Progenitor cell of endocrine pancreas (in vitro differentiated cells): ENCODE measurements around the gene POLA1. TPM values are rescaled to one million over a fixed set of nuclear protein-coding genes. Genes with fewer than 3 reads are reported as not detected.

Experiments used
- DNase-seq: peaks from one replicate; pipeline ENCODE4 v3.0.0; 2021; ENCODE audit warnings: low spot score; ENCODE audit not compliant: unreplicated experiment
- H3K27ac Mint-ChIP-seq: 2 replicates; pipeline ENCODE4 v1.8.0; 2021; ENCODE audit warnings: mild to moderate bottlenecking, moderate library complexity, mixed read lengths
- H3K27me3 Mint-ChIP-seq: 2 replicates; pipeline ENCODE4 v1.8.0; 2021; ENCODE audit warnings: mixed read lengths
- H3K36me3 Mint-ChIP-seq: 2 replicates; pipeline ENCODE4 v1.8.0; 2022; ENCODE audit warnings: mixed read lengths; ENCODE audit not compliant: insufficient read depth
- H3K4me1 Mint-ChIP-seq: 2 replicates; pipeline ENCODE4 v1.8.0; 2021; ENCODE audit warnings: low read depth, mixed read lengths
- H3K4me3 Mint-ChIP-seq: 2 replicates; pipeline ENCODE4 v1.8.0; 2021; ENCODE audit warnings: low read depth, mild to moderate bottlenecking, moderate library complexity, mixed read lengths
- H3K9me3 Mint-ChIP-seq: 2 replicates; pipeline ENCODE4 v1.8.0; 2021; ENCODE audit warnings: low read depth, mixed read lengths
- CTCF ChIP-seq: fragments of 200-600 bp; sonication (generic); IDR thresholded peaks from one replicate; pipeline ENCODE4 v1.5.0; 2021; ENCODE audit warnings: antibody characterized with exemption, mild to moderate bottlenecking; ENCODE audit not compliant: unreplicated experiment
- total RNA-seq: library from RNA; stranded (reverse); gene quantifications from 2 replicates; pipeline ENCODE4 v1.2.1, GENCODE V29; 2021

Gene POLA1
- total RNA-seq, 1 donor from 2014 or later: 44.8 TPM

DNA sequence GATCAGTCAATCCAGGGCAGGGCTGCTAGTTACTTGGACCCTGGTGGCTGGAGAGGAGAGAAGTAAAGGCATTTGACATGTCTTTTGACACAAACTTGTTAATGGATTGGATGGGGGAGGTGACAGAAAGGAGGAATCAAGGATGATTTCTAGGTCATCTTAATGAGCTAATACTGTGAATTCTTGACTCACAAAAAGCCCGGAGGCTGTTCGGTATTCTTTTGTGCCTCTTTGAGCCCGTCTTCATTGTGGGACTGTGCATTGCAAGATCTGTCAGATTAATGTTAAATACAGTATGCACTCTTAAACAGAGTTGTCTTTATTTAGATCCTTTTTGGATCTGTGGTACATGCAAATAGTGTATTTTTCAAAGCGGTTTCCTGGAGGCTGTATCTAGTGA, 25.1 kb downstream of the POLA1 start:
- Mint-ChIP-seq H3K36me3 (peaks cover 23% of the 10 kb centered on the region), H3K9me3 (no peaks in the 10 kb centered on the region)
- DNase-seq: no peak

DNA sequence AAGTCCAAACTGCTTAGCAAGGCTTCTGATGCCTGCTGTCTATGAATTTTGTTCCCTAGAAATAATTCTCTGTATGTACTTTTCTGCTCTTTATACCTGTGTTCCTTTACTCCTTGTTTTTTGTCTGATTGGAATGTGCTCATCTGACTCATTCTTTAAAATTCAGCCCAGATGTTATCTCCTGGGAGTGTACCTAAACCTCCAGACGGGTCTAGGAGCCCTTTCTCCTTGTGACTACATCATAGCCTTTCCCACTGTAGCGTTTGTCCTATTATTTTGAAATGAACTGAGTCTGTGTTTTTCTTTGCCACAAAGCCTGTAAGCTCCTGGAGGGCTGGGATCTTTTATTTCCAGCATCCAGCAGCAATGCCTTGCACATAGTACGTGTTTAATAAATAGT, 26.3 kb downstream of the POLA1 start:
- Mint-ChIP-seq H3K27me3 (no peaks in the 10 kb centered on the region), H3K36me3 (peaks cover 25% of the 10 kb centered on the region), H3K9me3 (no peaks in the 10 kb centered on the region), H3K4me3 (no peak overlapping the region), H3K4me1 (peaks cover 7% of the 10 kb centered on the region), H3K27ac (no peak overlapping the region)
- DNase-seq: no peak
- TF ChIP-seq CTCF: no peak

More for the DNA sequence above, 25.1 kb downstream of the POLA1 start:
- no peaks in the 10 kb centered on the region for H3K27me3 Mint-ChIP-seq
- H3K4me1 Mint-ChIP-seq: peaks cover 7% of the 10 kb centered on the region
- H3K4me3 Mint-ChIP-seq: no peak overlapping the region
- TF ChIP-seq CTCF: no peak
- no peak overlapping the region for H3K27ac Mint-ChIP-seq

DNA sequence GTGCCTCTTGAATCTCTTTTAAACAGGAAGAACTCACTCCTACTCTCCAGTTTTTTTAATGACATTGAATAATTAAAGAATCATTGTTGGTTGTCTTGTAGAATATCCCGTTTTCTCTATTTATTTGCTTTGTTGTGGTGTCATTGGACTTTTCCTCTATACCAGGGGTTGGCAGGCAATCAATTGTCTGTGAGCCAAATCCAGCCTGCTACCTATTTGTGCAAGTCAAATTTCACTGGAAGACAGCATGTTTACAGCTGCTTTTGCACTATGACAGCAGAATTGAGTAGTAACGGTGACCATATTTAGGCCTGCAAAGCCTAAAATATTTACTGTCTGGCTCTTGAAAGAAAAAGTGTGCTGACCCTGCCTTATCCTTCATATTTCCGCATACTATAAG, 34.8 kb downstream of the POLA1 start:
- H3K27me3 Mint-ChIP-seq: no peaks in the 10 kb centered on the region
- no peak overlapping the region for H3K27ac Mint-ChIP-seq
- TF ChIP-seq CTCF: no peak
- H3K36me3 Mint-ChIP-seq: peaks cover 28% of the 10 kb centered on the region
- H3K4me3 Mint-ChIP-seq: no peak overlapping the region
- no peak for DNase-seq
- no peaks in the 10 kb centered on the region for H3K4me1 Mint-ChIP-seq
- H3K9me3 Mint-ChIP-seq: no peaks in the 10 kb centered on the region

- H3K9me3 Mint-ChIP-seq: no peaks in the 10 kb centered on the region
- H3K4me3 Mint-ChIP-seq: no peak overlapping the region
- H3K27ac Mint-ChIP-seq: no peak overlapping the region
- no peak for TF ChIP-seq CTCF
- H3K36me3 Mint-ChIP-seq: peaks cover 17% of the 10 kb centered on the region
- H3K4me1 Mint-ChIP-seq: no peaks in the 10 kb centered on the region
- H3K27me3 Mint-ChIP-seq: no peaks in the 10 kb centered on the region
- no peak for DNase-seq
These were observed 39.2 kb downstream of the POLA1 start for GRCh38 chrX:24732766-24733500.

- H3K4me3 Mint-ChIP-seq: no peak overlapping the region
- no peaks in the 10 kb centered on the region for H3K27me3 Mint-ChIP-seq
- peaks cover 26% of the 10 kb centered on the region for H3K36me3 Mint-ChIP-seq
- H3K4me1 Mint-ChIP-seq: peaks cover under 1% of the 10 kb centered on the region
- no peak overlapping the region for H3K27ac Mint-ChIP-seq
- TF ChIP-seq CTCF: no peak
- DNase-seq: no peak
- no peaks in the 10 kb centered on the region for H3K9me3 Mint-ChIP-seq
These were observed 47.6 kb downstream of the POLA1 start for GRCh38 chrX:24741330-24741729.
